HL-60 (cell line): ENCODE data around the gene LSAMP.

ENCODE experiments used
- DNase-seq, 2 experiments: peaks; one replicate each; pipeline ENCODE4 v3.0.0-alpha.2; 2010 to 2020; ENCODE audit warnings: low read depth in 1 of 2, low spot score in 1 of 2
- H3K27ac ChIP-seq: fragments of 250-450 bp; sonication (Bioruptor Pico); replicated peaks from 2 replicates; pipeline ENCODE4 v1.5.1; 2020; ENCODE audit warnings: mild to moderate bottlenecking, moderate library complexity
- H3K27me3 ChIP-seq: fragments of 250-450 bp; sonication (Bioruptor Pico); 2 replicates; pipeline ENCODE4 v1.5.1; 2021; ENCODE audit warnings: mild to moderate bottlenecking, moderate library complexity; ENCODE audit not compliant: insufficient read depth, poor library complexity, severe bottlenecking
- H3K4me3 ChIP-seq: replicated peaks from 2 replicates; pipeline ENCODE4 v1.5.1; 2011; ENCODE audit warnings: mild to moderate bottlenecking, control low read depth, low read length; ENCODE audit not compliant: insufficient read depth
- CTCF ChIP-seq: IDR thresholded peaks from one replicate; pipeline ENCODE4 v1.5.1; 2011; ENCODE audit warnings: low read length, control low read depth, inconsistent platforms; ENCODE audit not compliant: insufficient read depth
- GABPA ChIP-seq: IDR thresholded peaks from 2 replicates; pipeline ENCODE4 v1.6.1; 2012; ENCODE audit warnings: low read depth
- POLR2AphosphoS5 ChIP-seq: IDR thresholded peaks from 2 replicates; pipeline ENCODE4 v1.6.1; 2012; ENCODE audit warnings: low read depth
- REST ChIP-seq: IDR thresholded peaks from 2 replicates; pipeline ENCODE4 v1.6.1; 2012; ENCODE audit warnings: low read depth; ENCODE audit not compliant: insufficient replicate concordance
- SPI1 ChIP-seq: IDR thresholded peaks from 2 replicates; pipeline ENCODE4 v1.6.1; 2012; ENCODE audit warnings: low read depth, mild to moderate bottlenecking, borderline replicate concordance

LSAMP gene

GRCh38 chr3:115827495-115827894 is 617.8 kb downstream of the LSAMP start:
- no peak overlapping the region for H3K4me3 ChIP-seq
- no peak for TF ChIP-seq CTCF
- TF ChIP-seq GABPA: no peak
- TF ChIP-seq REST: no peak
- no peak overlapping the region for H3K27ac ChIP-seq
- no peaks in the 10 kb centered on the region for H3K27me3 ChIP-seq
- no peak for DNase-seq

- Histone ChIP-seq H3K4me3 (no peak overlapping the region), H3K27me3 (peaks cover 2% of the 10 kb centered on the region), H3K27ac (no peak overlapping the region)
- DNase-seq: no peak
- no peak for TF ChIP-seq REST
- no peak for TF ChIP-seq GABPA
- no peak for TF ChIP-seq SPI1
Observed at GRCh38 chr3:115825046-115825445, 620.2 kb downstream of the LSAMP start.

GRCh38 chr3:115823083-115823482 is 622.2 kb downstream of the LSAMP start:
- TF ChIP-seq POLR2AphosphoS5: no peak
- TF ChIP-seq CTCF: no peak
- no peak for TF ChIP-seq GABPA
- DNase-seq: no peak
- Histone ChIP-seq H3K27me3 (peaks cover 2% of the 10 kb centered on the region), H3K27ac (no peak overlapping the region), H3K4me3 (no peak overlapping the region)

GRCh38 chr3:115822579-115822978 is 622.7 kb downstream of the LSAMP start:
- Histone ChIP-seq H3K4me3 (no peak overlapping the region), H3K27me3 (peaks cover 2% of the 10 kb centered on the region), H3K27ac (no peak overlapping the region)
- no peak for DNase-seq
- TF ChIP-seq POLR2AphosphoS5 (no peak), GABPA (no peak), CTCF (no peak), SPI1 (no peak), REST (no peak)
